Nephron progenitor cell (in vitro differentiated cells): ENCODE results near the gene CDK14.

ENCODE experiments used
- DNase-seq: peaks from one replicate; pipeline ENCODE4 v3.0.0; 2021
- H3K27ac Mint-ChIP-seq: 2 replicates; pipeline ENCODE4 v1.8.0; 2021; ENCODE audit warnings: mild to moderate bottlenecking, moderate library complexity, mixed read lengths
- H3K27me3 Mint-ChIP-seq: 2 replicates; pipeline ENCODE4 v1.8.0; 2021; ENCODE audit warnings: mild to moderate bottlenecking, low read depth, mixed read lengths; ENCODE audit not compliant: poor library complexity
- H3K36me3 Mint-ChIP-seq: 2 replicates; pipeline ENCODE4 v1.8.0; 2021; ENCODE audit warnings: low read depth, mixed read lengths
- H3K4me1 Mint-ChIP-seq: 2 replicates; pipeline ENCODE4 v1.8.0; 2021; ENCODE audit warnings: mixed read lengths
- H3K4me3 Mint-ChIP-seq: 2 replicates; pipeline ENCODE4 v1.8.0; 2021; ENCODE audit warnings: mild to moderate bottlenecking, moderate library complexity, mixed read lengths
- H3K9me3 Mint-ChIP-seq: 2 replicates; pipeline ENCODE4 v1.8.0; 2021; ENCODE audit warnings: mild to moderate bottlenecking, moderate library complexity, mixed read lengths
- CTCF ChIP-seq: fragments of 200-600 bp; sonication (generic); IDR thresholded peaks from 2 replicates; pipeline ENCODE4 v1.5.0; 2021; ENCODE audit warnings: antibody characterized with exemption

CDK14 gene

GRCh38 chr7:91201442-91202113 lies 605.5 kb downstream of the CDK14 start:
- Mint-ChIP-seq H3K4me1 (peaks cover 5% of the 10 kb centered on the region), H3K27ac (no peak overlapping the region), H3K9me3 (peaks cover 6% of the 10 kb centered on the region), H3K27me3 (no peaks in the 10 kb centered on the region), H3K36me3 (peaks cover 8% of the 10 kb centered on the region), H3K4me3 (no peak overlapping the region)
- no peak for DNase-seq
- TF ChIP-seq CTCF, result no peak

- no peak overlapping the region for H3K4me3 Mint-ChIP-seq
- DNase-seq, result no peak
- H3K9me3 Mint-ChIP-seq, result peaks cover 6% of the 10 kb centered on the region
- H3K4me1 Mint-ChIP-seq, result peaks cover 1% of the 10 kb centered on the region
- H3K36me3 Mint-ChIP-seq, result peaks cover 8% of the 10 kb centered on the region
- peak overlapping the region; percentile 69 for H3K27ac Mint-ChIP-seq
- H3K27me3 Mint-ChIP-seq, result no peaks in the 10 kb centered on the region
- no peak for TF ChIP-seq CTCF
Observed at GRCh38 chr7:91206361-91206960, 610.3 kb downstream of the CDK14 start.

GRCh38 chr7:91212582-91212981 lies 616.5 kb downstream of the CDK14 start:
- Mint-ChIP-seq H3K4me3 (no peak overlapping the region), H3K4me1 (no peaks in the 10 kb centered on the region), H3K27me3 (no peaks in the 10 kb centered on the region), H3K36me3 (peaks cover 4% of the 10 kb centered on the region), H3K9me3 (peaks cover 5% of the 10 kb centered on the region), H3K27ac (no peak overlapping the region)
- DNase-seq, result no peak
- TF ChIP-seq CTCF, result no peak

- H3K9me3 Mint-ChIP-seq, result peaks cover 15% of the 10 kb centered on the region
- peaks cover 5% of the 10 kb centered on the region for H3K27me3 Mint-ChIP-seq
- DNase-seq, result no peak
- no peak for TF ChIP-seq CTCF
- no peaks in the 10 kb centered on the region for H3K4me1 Mint-ChIP-seq
- no peak overlapping the region for H3K27ac Mint-ChIP-seq
- no peaks in the 10 kb centered on the region for H3K36me3 Mint-ChIP-seq
- no peak overlapping the region for H3K4me3 Mint-ChIP-seq
Observed at GRCh38 chr7:91226411-91226810, 630.3 kb downstream of the CDK14 start.

GRCh38 chr7:91228327-91228726 lies 632.2 kb downstream of the CDK14 start:
- H3K9me3 Mint-ChIP-seq, result peaks cover 15% of the 10 kb centered on the region
- H3K27ac Mint-ChIP-seq, result no peak overlapping the region
- TF ChIP-seq CTCF, result no peak
- no peak overlapping the region for H3K4me3 Mint-ChIP-seq
- H3K27me3 Mint-ChIP-seq, result peaks cover 10% of the 10 kb centered on the region
- H3K4me1 Mint-ChIP-seq, result no peaks in the 10 kb centered on the region
- DNase-seq, result no peak
- no peaks in the 10 kb centered on the region for H3K36me3 Mint-ChIP-seq
